Erythroblast (primary cell): ENCODE measurements around the gene CACNG5.
"Not testable (repeated sequence)": the region's sequence is repeated elsewhere in the genome, so short reads cannot be mapped to it uniquely, and the experiment has no call there.

Source experiments
- GATA1 ChIP-seq: IDR thresholded peaks from 2 replicates; pipeline ENCODE4 v1.6.1; 2011; ENCODE audit warnings: low read depth, mild to moderate bottlenecking, control low read depth, low read length, moderate library complexity
- POLR2A ChIP-seq: IDR thresholded peaks from 2 replicates; pipeline ENCODE4 v1.6.1; 2011; ENCODE audit warnings: mild to moderate bottlenecking, low read length

GRCh38 chr17:66903296-66903695 lies 68.4 kb downstream of the CACNG5 start:
- TF ChIP-seq POLR2A, GATA1: not testable (repeated sequence)
